ENCODE measurements around the gene POLR2L. TPM values are rescaled to one million over a fixed set of nuclear protein-coding genes. Genes with fewer than 3 reads are reported as not detected.

Gene POLR2L
- total RNA-seq, 1 experiment from 2014 or later: 673 TPM

- in situ Hi-C loops (cut with HindIII; ENCODE audit: low pct_unique_long_range_greater_than_20kb, low sequenced_read_pairs) (no loop called here), intact Hi-C loops (cut with micrococcal nuclease; ENCODE audit: unreplicated experiment) (no loop called here)
- ChIA-PET CTCF (interaction anchor here (0.7 to 0.8 kb wide), 2 partner anchors 35 to 543 kb away, joined by 3 read pairs; no protein-coding TSS in a partner anchor), POLR2A (interaction anchor here (0.6 kb wide), 1 partner anchor 959 kb away, joined by 5 read pairs; no protein-coding TSS in a partner anchor)
- peaks cover 41% of the 10 kb centered on the region for H3K4me1 ChIP-seq (ENCODE audit: control insufficient read depth, insufficient read depth, low read length)
- peaks cover 24% of the 10 kb centered on the region for H3K36me3 ChIP-seq (ENCODE audit: control insufficient read depth, insufficient read depth, low read length)
- TF ChIP-seq REST (IDR thresholded peaks at IDR 0.05; ENCODE audit: insufficient read depth in 1 of 2, low read depth in 2 of 2, low read length in 1 of 2) (no peak), TCF7L2 (IDR thresholded peaks at IDR 0.05; ENCODE audit: low read depth, low read length) (no peak), SIN3A (IDR thresholded peaks at IDR 0.05; ENCODE audit: borderline replicate concordance, insufficient read depth, low read depth, low read length) (no peak), POLR2AphosphoS5 (IDR thresholded peaks at IDR 0.05; ENCODE audit: low read depth, low read length) (no peak; the same call in 1 of the 2 replicates), CTCF (IDR thresholded peaks at IDR 0.05) (no peak)
- H3K4me3 ChIP-seq (ENCODE audit: low read depth in 2 of 2, low read length in 2 of 2): peak overlapping the region; percentile 85 to 96
- ATAC-seq (no peak), DNase-seq (ENCODE audit: low read depth, low spot score) (no peak)
- BruUV-seq (replicated peaks): no TSS peak
- no peaks in the 10 kb centered on the region for H3K9me3 ChIP-seq (ENCODE audit: control insufficient read depth, insufficient read depth, low read depth, low read length)
- peak overlapping the region; percentile 99 for H3K27ac ChIP-seq (ENCODE audit: low read length)
- no peaks in the 10 kb centered on the region for H3K27me3 ChIP-seq (ENCODE audit: control insufficient read depth, insufficient read depth, low read length)
Observed at GRCh38 chr11:811446-812245, 30.7 kb downstream of the POLR2L start.

GRCh38 chr11:810040-810567 lies 32.2 kb downstream of the POLR2L start:
- ChIA-PET CTCF (interaction anchor here (0.9 kb wide), 1 partner anchor 9 kb away, joined by 3 read pairs; the partner anchor contains the start of gene PNPLA2), POLR2A (interaction anchor here (0.8 to 1.0 kb wide), 3 partner anchors 9 to 31 kb away, joined by 3 to 9 read pairs (median 6); partner anchors contain the start of gene PNPLA2)
- intact Hi-C loops (cut with micrococcal nuclease; ENCODE audit: unreplicated experiment): no loop called here
- Histone ChIP-seq H3K27ac (ENCODE audit: low read length) (peak overlapping the region; percentile 99), H3K4me3 (ENCODE audit: low read depth in 2 of 2, low read length in 2 of 2) (peak overlapping the region; percentile 85 to 96), H3K9me3 (ENCODE audit: control insufficient read depth, insufficient read depth, low read depth, low read length) (no peaks in the 10 kb centered on the region), H3K4me1 (ENCODE audit: control insufficient read depth, insufficient read depth, low read length) (peaks cover 42% of the 10 kb centered on the region), H3K27me3 (ENCODE audit: control insufficient read depth, insufficient read depth, low read length) (no peaks in the 10 kb centered on the region), H3K36me3 (ENCODE audit: control insufficient read depth, insufficient read depth, low read length) (peaks cover 24% of the 10 kb centered on the region)
- DNase-seq (ENCODE audit: low read depth, low spot score) (no peak), ATAC-seq (peak; percentile 2)
- in situ Hi-C loops (cut with HindIII; ENCODE audit: low pct_unique_long_range_greater_than_20kb, low sequenced_read_pairs): no loop called here
- TSS peak; percentile 86 for BruUV-seq (replicated peaks)
- TF ChIP-seq REST (IDR thresholded peaks at IDR 0.05; ENCODE audit: insufficient read depth in 1 of 2, low read depth in 2 of 2, low read length in 1 of 2): no peak
- no peak for TF ChIP-seq TCF7L2 (IDR thresholded peaks at IDR 0.05; ENCODE audit: low read depth, low read length)
- no peak for TF ChIP-seq CTCF (IDR thresholded peaks at IDR 0.05)
- TF ChIP-seq SIN3A (IDR thresholded peaks at IDR 0.05; ENCODE audit: borderline replicate concordance, insufficient read depth, low read depth, low read length): no peak
- no peak for TF ChIP-seq POLR2AphosphoS5 (IDR thresholded peaks at IDR 0.05; ENCODE audit: low read depth, low read length)
